ENCODE data around the gene ROR1.

ROR1 gene

GRCh38 chr1:63955370-63956145 is 181.7 kb downstream of the ROR1 start (continued):
- no peak for TF ChIP-seq TSHZ2 (CRISPR knock-in tag; IDR thresholded peaks at IDR 0.05)

GRCh38 chr1:63958556-63958955 is 184.7 kb downstream of the ROR1 start:
- ATAC-seq: no peak
- TF ChIP-seq TSHZ2 (CRISPR knock-in tag; IDR thresholded peaks at IDR 0.05) (no peak), RARB (CRISPR knock-in tag; IDR thresholded peaks at IDR 0.05) (no peak), ZNF8 (CRISPR knock-in tag; IDR thresholded peaks at IDR 0.05) (no peak), ZFP3 (CRISPR knock-in tag; IDR thresholded peaks at IDR 0.05) (no peak), CSDC2 (CRISPR knock-in tag; IDR thresholded peaks at IDR 0.05) (no peak), CREB5 (CRISPR knock-in tag; IDR thresholded peaks at IDR 0.05; ENCODE audit: low read depth) (no peak), ESRRG (CRISPR knock-in tag; IDR thresholded peaks at IDR 0.05) (no peak), PATZ1 (CRISPR knock-in tag; IDR thresholded peaks at IDR 0.05; ENCODE audit: borderline replicate concordance) (no peak), BACH2 (CRISPR knock-in tag; IDR thresholded peaks at IDR 0.05; ENCODE audit: borderline replicate concordance) (no peak)

GRCh38 chr1:63960326-63960725 is 186.5 kb downstream of the ROR1 start:
- no peak for ATAC-seq
- no peak for TF ChIP-seq OSR1 (CRISPR knock-in tag; IDR thresholded peaks at IDR 0.05)
- TF ChIP-seq ZNF70 (CRISPR knock-in tag; IDR thresholded peaks at IDR 0.05): no peak
- TF ChIP-seq ZC3H10 (CRISPR knock-in tag; IDR thresholded peaks at IDR 0.05): no peak
- no peak for TF ChIP-seq ZNF565 (CRISPR knock-in tag; conservative IDR thresholded peaks at IDR 0.05; ENCODE audit: low read depth)
- no peak for TF ChIP-seq CSRNP3 (CRISPR knock-in tag; IDR thresholded peaks at IDR 0.05)
- TF ChIP-seq ZFP30 (CRISPR knock-in tag; IDR thresholded peaks at IDR 0.05): no peak
- no peak for TF ChIP-seq TCF4 (CRISPR knock-in tag; IDR thresholded peaks at IDR 0.05; ENCODE audit: borderline replicate concordance)
- no peak for TF ChIP-seq TOX (CRISPR knock-in tag; IDR thresholded peaks at IDR 0.05; ENCODE audit: borderline replicate concordance)
- TF ChIP-seq ARNTL (CRISPR knock-in tag; IDR thresholded peaks at IDR 0.05; ENCODE audit: borderline replicate concordance, low read depth): no peak
- TF ChIP-seq GLIS3 (CRISPR knock-in tag; IDR thresholded peaks at IDR 0.05): no peak
- no peak for TF ChIP-seq POU6F1 (CRISPR knock-in tag; IDR thresholded peaks at IDR 0.05; ENCODE audit: borderline replicate concordance, low read depth)
- TF ChIP-seq PPARA (CRISPR knock-in tag; IDR thresholded peaks at IDR 0.05; ENCODE audit: borderline replicate concordance): no peak
- no peak for TF ChIP-seq ZNF8 (CRISPR knock-in tag; IDR thresholded peaks at IDR 0.05)
- no peak for TF ChIP-seq PATZ1 (CRISPR knock-in tag; IDR thresholded peaks at IDR 0.05; ENCODE audit: borderline replicate concordance)
- no peak for TF ChIP-seq SNAI2 (CRISPR knock-in tag; IDR thresholded peaks at IDR 0.05)
- no peak for TF ChIP-seq CREB5 (CRISPR knock-in tag; IDR thresholded peaks at IDR 0.05; ENCODE audit: low read depth)
- TF ChIP-seq CSDC2 (CRISPR knock-in tag; IDR thresholded peaks at IDR 0.05): no peak

Measured in SK-N-SH treated with all-trans-retinoic acid at 6 μM for 48 hours (cell line).